ENCODE data around the gene SEPTIN8. TPM values are rescaled to one million over a fixed set of nuclear protein-coding genes. Genes with fewer than 3 reads are reported as not detected.

SEPTIN8 gene
- total RNA-seq, 4 donors from 2014 or later: 31.9 to 44.9 (median 38.3) TPM

DNA sequence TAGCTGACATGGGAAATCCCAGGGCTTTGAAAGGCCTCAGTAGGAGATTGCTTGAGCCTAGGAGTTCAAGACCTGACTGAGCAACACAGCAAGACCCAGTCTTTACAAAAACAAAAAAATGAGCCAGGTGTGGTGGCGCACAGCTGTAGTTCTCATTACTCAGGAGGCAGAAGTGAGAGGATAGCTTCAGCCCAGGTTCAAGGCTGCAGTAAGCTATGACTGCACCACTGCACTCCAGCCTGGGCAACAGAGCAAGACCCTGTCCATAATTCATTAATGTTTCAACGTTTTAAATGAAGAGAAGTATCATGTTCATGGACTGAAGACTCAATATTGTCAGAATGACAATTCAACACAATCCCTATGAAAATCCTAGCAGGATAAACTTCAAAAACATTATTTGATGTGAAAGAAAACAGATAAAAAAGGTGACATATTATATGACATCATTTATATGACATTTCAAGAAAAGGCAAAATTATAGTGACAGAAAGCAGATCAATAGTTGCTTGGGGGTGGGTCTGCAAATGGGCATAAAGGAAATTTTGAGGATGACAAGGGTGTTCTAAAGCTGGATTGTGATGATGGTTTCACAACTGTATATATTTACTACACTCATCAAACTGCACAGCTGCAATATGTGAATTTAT is 43.4 kb downstream of the SEPTIN8 start:
- no peak overlapping the region for H3K4me3 ChIP-seq
- intact Hi-C loops (cut with DNase I): no loop called here
- TF ChIP-seq POLR2A (IDR thresholded peaks at IDR 0.05): no peak
- TF ChIP-seq, protein P1, sequence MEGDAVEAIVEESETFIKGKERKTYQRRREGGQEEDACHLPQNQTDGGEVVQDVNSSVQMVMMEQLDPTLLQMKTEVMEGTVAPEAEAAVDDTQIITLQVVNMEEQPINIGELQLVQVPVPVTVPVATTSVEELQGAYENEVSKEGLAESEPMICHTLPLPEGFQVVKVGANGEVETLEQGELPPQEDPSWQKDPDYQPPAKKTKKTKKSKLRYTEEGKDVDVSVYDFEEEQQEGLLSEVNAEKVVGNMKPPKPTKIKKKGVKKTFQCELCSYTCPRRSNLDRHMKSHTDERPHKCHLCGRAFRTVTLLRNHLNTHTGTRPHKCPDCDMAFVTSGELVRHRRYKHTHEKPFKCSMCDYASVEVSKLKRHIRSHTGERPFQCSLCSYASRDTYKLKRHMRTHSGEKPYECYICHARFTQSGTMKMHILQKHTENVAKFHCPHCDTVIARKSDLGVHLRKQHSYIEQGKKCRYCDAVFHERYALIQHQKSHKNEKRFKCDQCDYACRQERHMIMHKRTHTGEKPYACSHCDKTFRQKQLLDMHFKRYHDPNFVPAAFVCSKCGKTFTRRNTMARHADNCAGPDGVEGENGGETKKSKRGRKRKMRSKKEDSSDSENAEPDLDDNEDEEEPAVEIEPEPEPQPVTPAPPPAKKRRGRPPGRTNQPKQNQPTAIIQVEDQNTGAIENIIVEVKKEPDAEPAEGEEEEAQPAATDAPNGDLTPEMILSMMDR (IDR thresholded peaks at IDR 0.05): no peak
- H3K27ac ChIP-seq: no peak overlapping the region
- DNase-seq: no peak
- 72 to 86% methylated on average over 2 of the region's 2 CpGs for WGBS, 2 donors
- H3K36me3 ChIP-seq: peaks cover 0 to 13% (median 0%) of the 10 kb centered on the region in 3 donors
- H3K27me3 ChIP-seq: no peaks in the 10 kb centered on the region
- peaks cover 0 to 21% (median 5%) of the 10 kb centered on the region in 3 donors for H3K4me1 ChIP-seq
- no peaks in the 10 kb centered on the region for H3K9me3 ChIP-seq

DNA sequence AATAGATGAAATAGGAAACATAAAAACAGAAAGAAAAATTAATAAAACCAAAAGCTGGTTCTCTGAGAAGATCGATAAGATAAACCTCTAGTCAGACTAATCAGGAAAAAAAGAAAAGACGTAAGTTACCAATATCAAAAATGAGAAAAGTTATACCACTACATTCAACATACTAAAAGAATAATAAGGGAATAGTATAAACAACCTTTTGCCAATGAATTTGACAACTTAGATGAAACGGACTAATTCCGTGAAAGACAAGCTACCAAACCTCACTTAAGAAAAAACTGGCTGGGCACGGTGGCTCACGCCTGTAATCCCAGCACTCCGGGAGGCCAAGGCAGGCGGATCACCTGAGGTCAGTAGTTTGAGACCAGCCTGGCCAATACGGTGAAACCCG is 47.1 kb downstream of the SEPTIN8 start:
- Histone ChIP-seq H3K4me1 (no peaks in the 10 kb centered on the region), H3K27me3 (no peaks in the 10 kb centered on the region), H3K4me3 (no peak overlapping the region), H3K27ac (no peak overlapping the region), H3K9me3 (no peaks in the 10 kb centered on the region), H3K36me3 (peaks cover 0 to 24% (median 0%) of the 10 kb centered on the region in 3 donors)
- intact Hi-C loops (cut with DNase I): no loop called here
- no peak for DNase-seq
- TF ChIP-seq, protein P1 (IDR thresholded peaks at IDR 0.05): no peak
- TF ChIP-seq POLR2A (IDR thresholded peaks at IDR 0.05): no peak
- 92 to 95% methylated on average over 10 of the region's 10 CpGs for WGBS, 2 donors

DNA sequence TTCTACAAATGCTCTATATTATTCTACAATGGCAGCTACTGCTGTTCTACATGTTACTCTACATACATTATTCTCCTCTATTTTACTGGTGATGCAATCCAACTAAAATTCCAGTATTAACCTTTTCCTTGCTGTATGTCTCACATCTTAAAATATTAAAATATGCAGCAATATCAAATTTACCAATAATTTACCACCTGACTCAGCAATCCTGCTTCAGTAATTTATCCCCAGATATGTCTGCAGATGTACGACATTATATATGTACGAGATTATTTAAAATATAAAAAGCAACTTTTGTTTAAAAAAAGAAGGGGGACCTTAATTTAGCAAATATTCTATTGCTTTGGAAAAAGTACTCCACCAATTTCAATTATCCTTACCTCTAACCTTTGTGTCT is 51.3 kb downstream of the SEPTIN8 start:
- Histone ChIP-seq H3K9me3 (no peaks in the 10 kb centered on the region), H3K27me3 (no peaks in the 10 kb centered on the region), H3K27ac (no peak overlapping the region), H3K4me3 (no peak overlapping the region), H3K4me1 (no peaks in the 10 kb centered on the region), H3K36me3 (peaks cover 0 to 15% (median 0%) of the 10 kb centered on the region in 3 donors)
- TF ChIP-seq POLR2A (IDR thresholded peaks at IDR 0.05): no peak
- TF ChIP-seq, protein P1 (IDR thresholded peaks at IDR 0.05): no peak
- WGBS, 2 donors: 95 to 97% methylated on average over 2 of the region's 2 CpGs
- intact Hi-C loops (cut with DNase I): no loop called here
- DNase-seq: no peak

DNA sequence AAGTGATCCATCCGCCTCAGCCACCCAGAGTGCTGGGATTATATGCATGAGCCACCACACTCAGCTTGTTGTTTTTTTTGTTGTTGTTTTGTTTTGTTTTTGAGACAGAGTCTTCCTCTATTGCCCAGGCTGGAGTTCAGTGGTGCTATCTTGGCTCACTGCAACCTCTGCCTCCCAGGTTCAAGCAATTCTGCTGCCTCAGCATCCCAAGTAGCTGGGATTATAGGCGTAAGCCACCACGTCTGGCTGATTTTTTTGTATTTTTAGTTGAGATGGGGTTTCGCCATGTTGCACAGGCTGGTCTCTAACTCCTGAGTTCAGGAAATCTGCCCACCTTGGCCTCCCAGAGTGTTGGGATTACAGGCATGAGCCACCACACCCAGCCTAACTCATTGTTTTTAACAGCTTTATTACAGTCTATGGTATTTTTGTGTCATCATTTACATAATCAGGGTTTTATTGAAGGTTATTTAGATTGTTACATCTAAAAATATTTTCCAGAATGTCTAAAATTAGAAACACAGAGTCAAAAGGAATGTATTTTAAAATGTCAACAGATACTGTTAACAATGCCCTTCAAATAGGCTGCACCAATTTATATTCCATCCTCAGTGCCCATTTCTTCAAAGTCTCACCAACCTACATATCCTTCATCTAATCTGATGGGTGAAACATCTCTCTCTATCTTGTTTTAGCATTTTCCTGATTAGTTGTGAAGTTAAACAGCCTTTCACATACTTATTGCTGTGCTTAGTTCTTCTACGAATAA is 58.3 kb downstream of the SEPTIN8 start:
- Histone ChIP-seq H3K4me3 (no peak overlapping the region), H3K27ac (no peak overlapping the region), H3K4me1 (no peaks in the 10 kb centered on the region), H3K27me3 (no peaks in the 10 kb centered on the region), H3K9me3 (no peaks in the 10 kb centered on the region), H3K36me3 (peaks cover 0 to 18% (median 4%) of the 10 kb centered on the region in 3 donors)
- no peak for TF ChIP-seq POLR2A (IDR thresholded peaks at IDR 0.05)
- TF ChIP-seq, protein P1 (IDR thresholded peaks at IDR 0.05): no peak
- intact Hi-C loops (cut with DNase I): no loop called here
- WGBS, 2 donors: 93 to 97% methylated on average over 5 of the region's 5 CpGs
- no peak for DNase-seq
